Stimulated activated CD8-positive, alpha-beta memory T cell treated with anti-CD3 and anti-CD28 coated beads, Interleukin-2, amount 100 ng/mL, for 48 hours (primary cell): ENCODE data around the gene PHF1.
"Not testable (repeated sequence)": the region's sequence is repeated elsewhere in the genome, so short reads cannot be mapped to it uniquely, and the experiment has no call there.

Experiments
- DNase-seq, 2 donors: peaks; one replicate each; pipeline ENCODE4 v3.0.0-alpha.2; 2020; ENCODE audit warnings: low read depth in 2 of 2

The PHF1 gene

GRCh38 chr6:33410711-33411631 is at the start of gene PHF1:
Gene PHF1 (plus strand): TSS chr6:33411014. CDS start chr6:33412264, 1,250 bp downstream.
- DNase-seq, result peak in 1 of 2 donors; percentile 66

GRCh38 chr6:33363486-33363885 is 47.3 kb upstream of the PHF1 start:
- DNase-seq, result not testable (repeated sequence)

GRCh38 chr6:33364475-33365205 is 46.2 kb upstream of the PHF1 start:
- DNase-seq, result not testable (repeated sequence)

- DNase-seq, result not testable (repeated sequence)
Observed at GRCh38 chr6:33365206-33365971, 45.4 kb upstream of the PHF1 start.

- no peak for DNase-seq
Observed at GRCh38 chr6:33367009-33367714, 43.7 kb upstream of the PHF1 start.

GRCh38 chr6:33367715-33368025 is 43.1 kb upstream of the PHF1 start:
- DNase-seq, result not testable (repeated sequence)

- not testable (repeated sequence) for DNase-seq
Observed at GRCh38 chr6:33371901-33372300, 38.9 kb upstream of the PHF1 start.

GRCh38 chr6:33372526-33373123 is 38.2 kb upstream of the PHF1 start:
- DNase-seq, result no peak

- DNase-seq, result no peak
Observed at GRCh38 chr6:33373960-33374910, 36.6 kb upstream of the PHF1 start.

- no peak for DNase-seq
Observed at GRCh38 chr6:33375143-33375671, 35.6 kb upstream of the PHF1 start.

- DNase-seq, result no peak
Observed at GRCh38 chr6:33377171-33377570, 33.6 kb upstream of the PHF1 start.

GRCh38 chr6:33379184-33379583 is 31.6 kb upstream of the PHF1 start:
- not testable (repeated sequence) for DNase-seq

- no peak for DNase-seq
Observed at GRCh38 chr6:33380272-33380981, 30.4 kb upstream of the PHF1 start.

GRCh38 chr6:33383427-33384185 is 27.2 kb upstream of the PHF1 start:
- DNase-seq, result no peak

- no peak for DNase-seq
Observed at GRCh38 chr6:33384581-33385020, 26.2 kb upstream of the PHF1 start.

GRCh38 chr6:33390173-33390572 is 20.6 kb upstream of the PHF1 start:
- DNase-seq, result no peak

- DNase-seq, result no peak
Observed at GRCh38 chr6:33390767-33391277, 20.0 kb upstream of the PHF1 start.
